HG03097 (cell line): ENCODE results near the gene SHROOM4.

Experiments
- ATAC-seq: cut with Tn5 transposase; IDR thresholded peaks from one replicate; pipeline ENCODE4 v1.9.1; 2021; ENCODE audit not compliant: unreplicated experiment, low FRiP score

Gene SHROOM4

GRCh38 chrX:50798783-50799182, 15.2 kb downstream of the SHROOM4 start:
- no peak for ATAC-seq

- no peak for ATAC-seq
Observed at GRCh38 chrX:50787099-50787498, 26.9 kb downstream of the SHROOM4 start.

GRCh38 chrX:50780144-50780543, 33.9 kb downstream of the SHROOM4 start:
- no peak for ATAC-seq

DNA sequence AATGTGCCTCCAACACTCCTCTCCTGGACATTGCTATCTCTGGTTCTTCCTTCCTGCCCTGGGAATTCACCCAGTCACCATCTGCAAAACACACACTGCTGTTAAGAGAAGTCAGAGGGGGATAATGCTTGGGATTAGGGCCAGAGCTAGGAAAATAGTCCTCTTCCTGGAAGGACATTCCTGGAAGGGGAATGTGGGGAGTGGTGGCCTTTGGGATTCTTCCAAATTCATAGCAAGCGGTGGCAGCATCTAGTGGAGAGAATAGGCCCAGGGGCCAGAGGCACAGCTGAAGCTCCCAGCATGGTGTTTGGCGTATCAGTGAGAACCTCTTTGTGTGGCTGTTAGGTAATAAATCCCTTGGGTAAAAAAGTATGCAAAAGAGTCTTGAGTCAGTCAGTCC, 34.3 kb downstream of the SHROOM4 start:
- ATAC-seq, result no peak

GRCh38 chrX:50778272-50778671, 35.7 kb downstream of the SHROOM4 start:
- ATAC-seq, result no peak

- ATAC-seq, result no peak
Observed at GRCh38 chrX:50776248-50776647, 37.7 kb downstream of the SHROOM4 start.

GRCh38 chrX:50771382-50771781, 42.6 kb downstream of the SHROOM4 start:
- no peak for ATAC-seq

GRCh38 chrX:50770702-50771101, 43.3 kb downstream of the SHROOM4 start:
- no peak for ATAC-seq

GRCh38 chrX:50769389-50770063, 44.5 kb downstream of the SHROOM4 start:
- ATAC-seq, result no peak

DNA sequence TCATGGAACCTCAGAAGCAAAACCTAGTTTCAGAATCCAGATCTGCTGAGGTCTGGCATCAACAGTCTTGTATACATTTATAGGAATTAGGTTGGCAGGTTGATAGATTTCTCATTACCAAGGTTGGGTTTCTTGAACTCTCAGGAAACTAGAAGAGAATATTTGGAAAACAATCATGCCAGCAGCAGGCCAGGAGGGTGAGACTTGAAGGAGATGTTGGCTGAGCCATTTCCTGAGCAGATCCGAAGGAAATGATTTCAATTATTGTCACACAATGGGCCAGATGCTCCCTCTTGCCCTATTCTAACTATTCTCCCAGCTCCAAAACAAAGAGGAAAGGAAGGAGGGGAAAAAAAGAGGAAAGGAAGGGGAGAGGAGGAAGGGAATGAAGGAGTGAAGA, 45.2 kb downstream of the SHROOM4 start:
- no peak for ATAC-seq

- no peak for ATAC-seq
Observed at GRCh38 chrX:50765986-50766385, 48.0 kb downstream of the SHROOM4 start.

GRCh38 chrX:50762578-50762977, 51.4 kb downstream of the SHROOM4 start:
- no peak for ATAC-seq

- ATAC-seq, result no peak
Observed at GRCh38 chrX:50756276-50756675, 57.7 kb downstream of the SHROOM4 start.

DNA sequence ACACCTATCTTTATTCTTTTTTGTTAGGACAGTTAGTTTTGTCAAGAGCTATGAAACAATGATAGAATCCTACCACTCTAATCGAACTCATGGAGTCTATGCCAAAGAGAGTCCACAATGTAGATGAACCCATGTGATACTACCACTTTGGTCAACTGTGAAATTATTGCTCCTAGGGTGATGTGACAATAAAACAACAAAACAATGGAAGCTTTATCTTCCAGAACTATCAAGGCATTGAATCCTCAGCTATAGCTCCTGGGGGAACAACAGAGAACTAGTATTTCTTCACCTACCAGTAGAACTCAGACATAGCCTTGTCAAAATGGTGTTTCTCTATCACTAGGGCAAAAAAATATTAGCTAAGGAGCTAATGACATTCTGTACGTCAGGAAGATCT, 62.9 kb downstream of the SHROOM4 start:
- no peak for ATAC-seq

DNA sequence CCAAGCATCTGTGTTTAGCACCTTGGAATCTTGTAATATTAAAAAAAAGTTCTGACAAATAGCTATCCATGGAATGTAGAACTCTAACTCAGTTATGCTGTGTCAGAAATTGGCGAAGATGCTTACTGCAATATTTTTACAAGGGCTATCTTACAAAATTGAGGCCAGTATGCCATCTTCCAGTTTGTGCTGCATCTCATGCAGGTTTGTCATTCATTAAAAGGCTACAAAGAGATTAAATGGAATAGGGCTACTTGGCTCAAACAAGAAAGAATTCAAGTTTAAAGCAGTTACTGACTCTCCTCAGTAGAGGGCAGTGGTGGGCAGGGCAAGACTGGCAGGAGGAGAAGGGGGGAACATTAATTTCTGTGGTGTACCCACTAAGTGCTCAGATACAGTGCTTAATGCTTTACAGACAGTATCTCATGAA, 66.5 kb downstream of the SHROOM4 start:
- no peak for ATAC-seq

- ATAC-seq, result no peak
Observed at GRCh38 chrX:50736656-50737055, 77.3 kb downstream of the SHROOM4 start.

DNA sequence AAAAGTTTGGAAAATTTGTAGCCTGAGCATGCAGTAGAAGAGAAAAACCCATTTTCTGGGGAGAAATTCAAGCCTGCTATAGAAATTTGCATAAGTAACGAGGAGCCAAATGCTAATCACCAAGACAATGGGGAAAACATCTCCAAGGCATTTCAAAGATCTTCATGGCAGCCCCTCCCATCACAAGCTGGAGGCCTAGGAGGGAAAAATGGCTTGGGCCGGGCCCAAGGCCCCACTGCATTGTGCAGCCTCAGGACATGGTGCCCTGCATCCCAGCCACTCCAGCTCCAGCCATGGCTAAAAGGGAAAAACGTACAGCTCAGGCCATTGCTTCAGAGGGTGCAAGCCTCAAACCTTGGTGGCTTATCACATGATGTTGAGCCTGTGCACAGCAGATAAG, 87.7 kb downstream of the SHROOM4 start:
- ATAC-seq, result no peak

- no peak for ATAC-seq
Observed at GRCh38 chrX:50725310-50725709, 88.7 kb downstream of the SHROOM4 start.

DNA sequence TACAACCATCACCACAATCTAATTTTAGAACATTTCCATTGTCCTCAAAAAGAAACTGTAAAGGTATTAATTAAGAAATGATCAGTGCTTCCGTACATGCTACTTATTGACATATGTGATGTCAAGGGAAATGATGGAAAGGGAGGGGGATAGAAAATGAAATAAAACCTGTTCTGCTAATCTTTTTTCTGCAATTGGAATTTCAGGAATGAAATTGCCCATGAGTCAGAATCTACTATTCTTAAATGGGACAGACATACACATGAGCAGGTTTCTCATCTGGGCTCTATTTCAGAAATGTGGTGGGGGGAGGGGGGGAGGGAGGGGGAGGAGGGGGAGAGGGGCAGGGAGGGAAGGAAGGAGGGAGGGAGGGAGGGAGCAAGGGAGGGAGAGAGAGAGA, 91.0 kb downstream of the SHROOM4 start:
- no peak for ATAC-seq

DNA sequence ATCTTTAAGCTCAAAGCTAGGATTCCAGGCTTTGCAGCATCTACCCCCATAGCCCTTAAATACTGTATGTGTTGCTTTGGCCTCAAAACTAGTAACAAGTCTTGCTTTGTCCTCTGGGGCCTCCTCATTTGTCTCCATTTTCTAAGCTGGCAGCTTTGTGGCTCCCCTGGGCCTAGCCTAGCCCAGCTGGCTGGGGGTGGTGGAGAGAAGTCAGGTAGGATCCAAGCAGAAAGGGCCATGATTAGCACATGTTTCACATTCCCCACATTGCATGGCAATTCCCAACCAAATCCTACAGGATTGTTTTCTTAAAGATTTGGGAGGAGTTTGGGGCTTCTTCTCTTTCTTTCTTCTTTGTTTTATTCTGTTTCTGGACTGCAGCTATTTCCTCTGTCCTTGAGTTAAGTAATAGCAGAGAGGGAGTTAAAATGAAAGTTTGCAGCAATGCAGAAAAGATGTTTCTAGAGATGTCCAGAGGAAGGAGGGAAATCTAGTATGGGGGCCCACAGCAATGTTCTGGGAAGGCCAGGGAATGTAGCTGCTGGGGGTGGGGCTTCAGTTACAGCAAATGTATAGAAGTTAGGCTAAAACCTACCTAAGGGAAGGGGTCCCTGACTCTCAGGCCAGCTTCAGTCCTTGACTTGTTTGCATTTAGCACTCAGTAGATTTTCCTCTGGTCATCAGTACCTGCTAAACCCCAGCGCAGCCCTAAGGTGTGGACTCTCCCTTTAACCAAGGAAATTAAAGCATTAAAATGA, 92.1 kb downstream of the SHROOM4 start:
- no peak for ATAC-seq

GRCh38 chrX:50719614-50720013, 94.4 kb downstream of the SHROOM4 start:
- no peak for ATAC-seq

DNA sequence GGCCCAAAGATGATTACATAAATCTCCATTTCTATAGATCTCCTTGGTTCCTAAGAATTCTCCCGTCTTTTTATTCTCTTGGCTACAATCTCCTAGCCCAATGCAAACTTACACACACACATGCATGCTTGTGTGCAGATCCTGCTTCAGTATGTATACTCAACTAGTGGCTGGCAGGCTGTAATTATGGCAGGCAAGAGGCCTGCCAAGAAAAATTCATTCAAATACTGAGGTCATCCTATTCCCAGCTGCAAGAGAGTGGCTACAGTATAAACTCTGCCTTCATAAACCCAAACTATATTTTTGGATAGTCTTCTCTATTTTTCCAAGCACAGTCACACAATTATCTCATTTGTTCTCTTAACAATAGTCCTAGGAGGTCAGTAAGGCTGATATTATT, 95.2 kb downstream of the SHROOM4 start:
- no peak for ATAC-seq
